HG02943 (cell line): ENCODE measurements around the gene TMEM244.
"Not testable (repeated sequence)": the region's sequence is repeated elsewhere in the genome, so short reads cannot be mapped to it uniquely, and the experiment has no call there.

Experiments used
- ATAC-seq: cut with Tn5 transposase; IDR thresholded peaks from one replicate; pipeline ENCODE4 v1.9.1; 2021; ENCODE audit warnings: mild to moderate bottlenecking, low read depth, moderate library complexity; ENCODE audit not compliant: unreplicated experiment

The TMEM244 gene

DNA sequence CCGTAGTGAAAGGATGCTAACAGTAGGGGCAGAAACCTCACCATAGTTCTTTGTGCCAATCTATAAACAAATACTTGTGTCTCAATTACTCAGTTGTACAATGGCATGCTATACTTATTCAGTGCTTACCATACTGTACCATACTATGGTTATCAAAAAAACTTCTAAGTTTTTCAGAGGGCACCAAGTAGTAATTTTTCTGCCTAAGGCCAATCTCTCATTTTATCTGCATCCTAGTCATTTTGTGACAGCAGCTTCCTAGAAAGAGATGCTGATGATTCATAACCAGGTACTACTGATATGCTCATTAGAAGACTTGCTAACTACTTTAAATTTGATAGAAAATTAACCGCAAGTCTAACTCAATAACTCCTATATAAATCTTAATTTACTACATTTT lies 42.9 kb downstream of the TMEM244 start:
- no peak for ATAC-seq

DNA sequence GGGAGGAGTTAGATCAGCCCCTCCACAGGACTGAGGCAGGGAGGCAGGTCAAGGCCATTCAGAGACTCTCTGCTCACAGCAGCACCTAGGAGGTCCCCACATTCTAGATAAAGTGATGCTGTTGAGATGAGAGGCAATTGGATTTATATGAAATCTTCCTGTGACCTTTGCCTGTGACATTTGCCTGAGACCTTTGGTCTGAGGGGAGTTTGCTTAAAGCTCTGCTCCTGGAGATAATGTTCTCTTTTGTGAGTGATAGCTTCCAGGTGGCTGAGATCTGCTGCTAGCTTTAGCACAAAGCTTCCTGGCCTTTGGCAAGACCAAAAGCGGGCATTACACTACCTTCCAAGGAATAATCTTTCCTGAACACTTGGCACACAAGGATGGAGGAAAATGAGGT lies 43.3 kb downstream of the TMEM244 start:
- no peak for ATAC-seq

DNA sequence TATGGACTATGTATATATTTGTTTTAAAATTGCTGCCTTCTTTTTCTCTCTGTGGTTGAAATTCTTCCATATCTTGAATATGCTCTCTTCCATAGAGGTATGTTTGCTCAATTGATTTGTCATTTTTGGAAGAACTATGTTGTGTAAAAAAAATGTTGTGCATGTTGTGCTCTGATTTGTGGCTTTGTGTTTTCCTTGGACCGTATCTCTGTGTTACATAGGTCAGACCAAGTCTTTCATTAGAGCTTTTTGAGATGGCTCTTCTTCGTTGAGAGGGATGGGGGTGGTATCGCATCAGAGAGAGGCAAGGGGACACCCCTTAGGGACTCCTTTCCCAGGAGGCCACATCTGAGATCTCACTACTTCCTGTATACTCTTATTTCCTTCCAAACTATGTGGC lies 43.8 kb downstream of the TMEM244 start:
- no peak for ATAC-seq

DNA sequence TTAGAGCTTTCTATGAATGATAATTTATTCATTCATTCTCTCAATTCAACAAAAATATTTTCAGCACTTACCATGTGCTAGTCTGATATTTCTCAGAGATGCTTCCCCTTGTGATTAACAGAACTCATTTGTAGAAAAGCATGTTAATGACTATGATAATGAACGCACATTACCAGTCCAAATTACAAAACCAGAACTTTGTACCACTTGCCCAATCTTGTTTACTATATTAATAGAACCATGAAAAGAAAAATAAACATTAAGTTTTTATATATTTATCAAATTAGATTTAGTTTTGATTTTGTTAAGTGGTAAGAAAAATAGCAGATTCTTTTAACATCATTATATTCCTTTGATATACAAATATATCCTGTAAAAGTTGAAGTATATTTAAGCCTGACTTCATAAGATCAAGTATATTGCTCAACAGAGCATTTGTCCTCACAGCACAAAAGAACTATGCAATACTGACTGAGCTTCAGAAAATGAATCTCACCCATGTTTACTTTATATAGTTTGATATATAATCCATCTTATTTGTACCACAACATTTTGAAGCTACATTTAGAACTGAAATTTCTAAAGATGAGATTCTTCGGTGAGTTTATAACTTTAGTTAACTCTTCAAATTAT lies 48.9 kb downstream of the TMEM244 start:
- no peak for ATAC-seq

DNA sequence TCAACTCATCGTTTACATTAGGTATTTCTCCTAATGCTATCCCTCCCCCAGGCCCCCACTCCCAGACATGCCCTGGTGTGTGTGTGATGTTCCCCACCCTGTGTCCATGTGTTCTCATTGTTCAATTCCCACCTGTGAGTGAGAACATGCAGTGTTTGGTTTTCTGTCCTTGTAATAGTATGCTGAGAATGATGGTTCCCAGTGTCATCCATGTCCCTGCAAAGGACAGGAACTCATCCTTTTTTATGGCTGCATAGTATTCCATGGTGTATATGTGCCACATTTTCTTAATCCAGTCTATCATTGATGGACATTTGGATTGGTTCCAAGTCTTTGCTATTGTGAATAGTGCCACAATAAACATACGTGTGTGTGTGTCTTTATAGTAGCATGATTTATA lies 54.0 kb downstream of the TMEM244 start:
- ATAC-seq: not testable (repeated sequence)

DNA sequence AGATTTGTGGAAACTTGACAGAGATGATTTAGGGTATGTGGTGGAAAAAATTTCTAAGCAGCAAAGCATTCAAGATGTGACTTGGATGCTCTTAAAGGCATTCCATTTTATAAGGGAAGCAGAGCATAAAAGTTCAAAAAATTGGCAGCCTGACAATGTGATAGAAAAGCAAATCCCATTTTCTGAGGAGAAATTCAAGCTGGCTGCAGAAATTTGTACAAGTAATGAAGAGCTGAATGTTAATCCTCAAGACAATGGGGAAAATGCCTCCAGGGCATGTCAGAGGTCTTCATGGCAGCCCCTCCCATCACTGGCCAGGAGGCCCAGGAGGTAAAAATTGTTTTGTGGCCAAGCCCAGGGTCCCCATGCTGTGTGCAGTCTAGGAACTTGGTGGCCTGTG lies 58.2 kb downstream of the TMEM244 start:
- not testable (repeated sequence) for ATAC-seq

DNA sequence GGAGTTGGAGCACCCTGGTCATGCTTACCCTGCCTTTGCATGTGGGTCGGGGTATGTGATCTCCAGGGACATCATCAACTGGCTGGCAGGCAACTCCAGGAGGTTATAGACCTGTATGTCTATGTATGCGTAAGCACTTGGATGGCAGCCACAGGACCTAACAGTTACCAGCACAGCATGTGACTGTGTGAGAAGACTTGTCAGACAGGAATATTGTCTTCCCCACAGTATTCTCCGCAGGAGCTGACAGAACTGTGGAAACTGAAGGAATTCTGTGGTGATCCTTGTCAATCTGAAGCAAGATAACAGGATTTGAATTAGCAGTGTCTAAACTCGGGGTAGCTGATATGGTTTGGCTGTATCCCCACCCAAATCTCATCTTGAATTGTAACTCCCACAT lies 59.2 kb downstream of the TMEM244 start:
- ATAC-seq: no peak

DNA sequence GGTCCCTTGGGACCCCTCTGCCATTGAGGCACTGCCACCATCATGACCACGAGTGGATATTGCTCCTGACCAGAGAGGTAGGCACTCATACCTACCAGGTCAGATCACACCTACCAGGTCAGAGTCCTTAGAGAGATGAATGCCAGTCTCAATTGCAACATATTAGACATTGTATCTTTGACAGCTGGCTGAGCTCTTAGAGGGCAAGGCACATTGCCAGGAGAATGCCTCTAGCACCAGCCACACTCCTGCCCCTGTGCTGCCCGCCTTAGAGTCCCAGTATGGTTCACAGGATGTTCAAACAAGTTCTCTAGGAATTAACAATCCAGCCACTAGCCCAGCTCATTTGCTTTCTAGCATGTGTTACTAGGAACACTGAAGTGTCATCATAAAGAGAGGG lies 65.9 kb downstream of the TMEM244 start:
- no peak for ATAC-seq

DNA sequence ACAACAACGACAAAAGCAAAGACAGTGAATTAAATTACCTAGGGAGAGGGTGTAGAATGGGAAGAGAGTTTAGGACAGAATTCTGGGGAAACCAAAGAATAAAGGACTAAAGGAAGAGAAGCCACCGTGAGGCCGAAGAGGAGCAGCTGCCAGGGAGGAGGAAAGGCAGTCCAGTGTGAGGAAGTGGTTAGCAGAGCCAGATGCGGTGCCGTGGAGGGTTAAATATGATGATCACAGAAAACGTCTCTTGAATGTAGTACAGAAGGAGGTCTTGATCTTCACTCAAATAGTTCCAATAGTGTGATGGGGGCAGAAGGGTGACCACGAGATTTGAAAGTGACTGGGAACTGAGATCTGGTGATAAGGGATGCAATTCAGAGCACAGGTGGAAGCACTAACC lies 67.7 kb downstream of the TMEM244 start:
- ATAC-seq: no peak

DNA sequence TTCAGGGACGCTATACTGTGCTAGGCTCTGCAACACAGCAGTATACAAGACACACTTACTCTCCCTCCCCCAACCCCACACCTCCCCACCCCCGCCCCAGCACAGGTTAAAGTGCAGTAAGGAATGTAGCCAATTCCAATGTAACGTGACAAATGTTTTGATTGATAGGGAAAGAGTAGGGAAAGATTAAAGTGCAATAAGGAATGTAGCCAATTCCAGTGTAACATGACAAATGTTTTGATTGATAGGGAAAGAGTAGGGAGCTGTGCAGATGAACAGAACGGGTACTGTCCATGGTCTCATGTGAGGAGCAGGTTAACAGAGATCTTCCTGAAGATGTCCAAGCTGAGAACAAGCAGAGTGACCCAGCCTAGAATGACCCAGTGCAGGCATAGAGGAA lies 69.1 kb downstream of the TMEM244 start:
- no peak for ATAC-seq

DNA sequence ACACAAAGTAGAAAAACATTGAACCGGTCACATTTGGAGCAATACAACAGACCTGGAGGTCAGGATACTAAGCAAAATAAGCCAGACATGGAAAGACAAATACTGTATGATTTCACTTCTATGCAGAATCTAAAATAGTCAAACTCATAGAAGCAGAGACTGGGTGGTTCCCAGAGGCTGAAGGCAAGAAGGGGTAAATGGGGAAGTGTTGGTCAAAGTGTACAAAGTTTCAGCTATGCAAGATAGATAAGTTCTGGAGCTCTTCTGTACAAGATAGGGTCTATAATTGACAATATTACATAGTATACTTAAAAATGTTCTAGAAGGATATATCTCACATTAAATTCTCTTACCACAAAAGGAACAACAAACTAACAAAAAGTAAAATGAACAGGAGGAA lies 70.3 kb downstream of the TMEM244 start:
- no peak for ATAC-seq

DNA sequence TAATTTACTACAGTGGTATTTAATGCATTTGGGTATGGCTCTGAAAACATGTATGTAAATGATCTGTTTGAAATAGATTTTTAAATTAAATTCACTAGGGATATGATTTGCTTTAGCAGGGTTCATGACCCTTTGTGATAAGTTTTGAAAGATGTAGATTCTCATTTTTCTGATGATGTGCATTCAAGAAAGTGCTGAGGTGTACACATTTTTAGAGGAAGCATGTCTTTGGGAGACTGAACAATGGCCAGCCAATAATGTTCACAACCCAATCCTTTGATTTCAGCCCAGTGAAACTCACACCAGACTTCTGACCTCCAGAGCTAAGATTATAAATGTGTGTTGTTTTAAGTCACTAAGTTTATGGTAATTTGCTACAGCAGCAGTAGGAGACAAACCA lies 71.1 kb downstream of the TMEM244 start:
- no peak for ATAC-seq

DNA sequence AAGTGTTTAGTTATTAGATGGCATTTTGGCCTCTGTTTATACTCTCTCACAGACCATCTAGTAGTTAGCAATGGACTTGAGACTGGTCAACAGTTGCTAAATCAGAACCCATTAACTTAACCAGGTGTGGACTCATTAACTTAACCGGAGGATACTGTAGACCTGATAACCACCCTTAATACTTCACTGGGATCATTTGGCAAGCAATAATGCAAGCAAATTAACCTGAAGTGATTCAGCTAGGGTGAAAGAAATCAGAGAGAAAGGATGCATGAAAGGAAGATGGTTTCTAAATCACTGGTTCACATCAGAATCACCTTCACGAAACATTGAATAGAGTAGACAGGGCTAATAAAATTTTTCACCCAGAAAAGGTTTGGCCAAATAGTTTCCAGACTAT lies 73.3 kb downstream of the TMEM244 start:
- no peak for ATAC-seq

DNA sequence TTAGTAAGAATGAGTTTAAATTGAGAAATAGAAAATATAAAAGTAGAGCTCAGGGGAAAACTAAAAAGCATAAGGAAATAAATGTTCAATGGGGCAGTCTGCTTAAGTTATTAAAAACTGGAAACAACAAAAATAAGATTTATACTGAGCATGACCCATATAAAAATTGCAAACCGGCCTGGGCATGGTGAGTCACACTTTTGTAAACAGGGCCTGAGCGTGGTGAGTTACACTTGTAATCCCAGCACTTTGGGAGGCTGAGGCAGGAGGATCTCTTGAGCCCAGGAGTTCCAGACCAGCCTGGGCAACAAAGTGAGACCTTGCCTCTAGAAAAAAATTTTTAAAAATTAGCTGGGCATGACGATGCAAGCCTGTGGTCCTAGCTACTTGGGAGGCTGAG lies 74.6 kb downstream of the TMEM244 start:
- ATAC-seq: no peak

DNA sequence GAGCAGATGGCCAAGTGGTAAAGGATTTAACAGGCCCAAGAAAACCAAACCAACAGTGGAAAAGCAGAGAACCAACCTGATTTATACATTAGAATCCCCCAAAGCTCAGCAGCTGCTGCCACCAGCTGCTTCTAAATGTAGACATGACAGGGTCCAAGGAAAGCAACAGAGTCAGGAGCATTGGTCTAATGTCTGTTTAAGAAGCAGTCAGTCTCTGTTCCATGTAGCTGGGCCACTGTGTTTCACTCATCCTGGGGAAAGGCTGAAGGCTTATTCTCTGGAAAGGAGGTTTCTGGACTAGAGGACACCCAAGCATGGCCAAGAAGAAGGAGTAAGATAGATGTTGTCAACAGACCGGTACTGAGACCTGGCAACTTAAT lies 75.4 kb downstream of the TMEM244 start:
- no peak for ATAC-seq

DNA sequence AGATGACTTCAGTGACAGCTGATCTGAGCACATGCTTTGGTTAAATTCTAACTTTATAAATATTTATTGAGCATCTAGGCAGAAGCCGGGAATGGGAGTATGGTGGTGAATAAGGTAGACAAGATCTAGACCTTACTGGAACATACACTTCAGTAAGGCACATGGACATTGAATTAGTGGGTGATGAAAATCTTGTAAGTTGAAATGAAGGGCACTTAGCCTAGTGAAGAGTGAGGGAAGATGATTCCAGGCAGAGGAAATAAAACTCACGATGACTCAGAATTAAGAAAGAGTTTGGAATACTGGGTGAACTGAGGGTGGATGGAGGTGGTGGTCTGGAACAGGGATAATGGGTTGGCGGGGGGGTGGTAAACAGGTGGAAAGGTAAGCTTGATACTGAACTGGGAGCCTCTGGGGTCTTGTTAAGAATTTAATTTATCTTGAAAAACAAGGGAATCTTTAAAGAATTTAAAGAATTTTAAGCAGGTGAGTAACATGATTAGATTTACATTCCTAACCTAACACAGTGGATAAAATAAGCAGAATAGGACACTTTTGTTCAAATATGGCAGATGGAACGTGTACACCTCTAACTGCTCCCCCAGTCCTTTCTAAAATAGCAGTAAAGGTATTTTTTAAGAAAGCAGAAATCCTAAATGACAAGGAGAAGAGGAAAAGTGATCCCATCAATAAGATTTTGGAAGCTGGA lies 75.9 kb downstream of the TMEM244 start:
- ATAC-seq: no peak
